GM21367 (cell line): ENCODE results near the gene CAPN10.
"Not testable (repeated sequence)": the region's sequence is repeated elsewhere in the genome, so short reads cannot be mapped to it uniquely, and the experiment has no call there.

Source experiments
- ATAC-seq: cut with Tn5 transposase; IDR thresholded peaks from one replicate; pipeline ENCODE4 v1.9.1; 2021; ENCODE audit not compliant: unreplicated experiment

The CAPN10 gene

DNA sequence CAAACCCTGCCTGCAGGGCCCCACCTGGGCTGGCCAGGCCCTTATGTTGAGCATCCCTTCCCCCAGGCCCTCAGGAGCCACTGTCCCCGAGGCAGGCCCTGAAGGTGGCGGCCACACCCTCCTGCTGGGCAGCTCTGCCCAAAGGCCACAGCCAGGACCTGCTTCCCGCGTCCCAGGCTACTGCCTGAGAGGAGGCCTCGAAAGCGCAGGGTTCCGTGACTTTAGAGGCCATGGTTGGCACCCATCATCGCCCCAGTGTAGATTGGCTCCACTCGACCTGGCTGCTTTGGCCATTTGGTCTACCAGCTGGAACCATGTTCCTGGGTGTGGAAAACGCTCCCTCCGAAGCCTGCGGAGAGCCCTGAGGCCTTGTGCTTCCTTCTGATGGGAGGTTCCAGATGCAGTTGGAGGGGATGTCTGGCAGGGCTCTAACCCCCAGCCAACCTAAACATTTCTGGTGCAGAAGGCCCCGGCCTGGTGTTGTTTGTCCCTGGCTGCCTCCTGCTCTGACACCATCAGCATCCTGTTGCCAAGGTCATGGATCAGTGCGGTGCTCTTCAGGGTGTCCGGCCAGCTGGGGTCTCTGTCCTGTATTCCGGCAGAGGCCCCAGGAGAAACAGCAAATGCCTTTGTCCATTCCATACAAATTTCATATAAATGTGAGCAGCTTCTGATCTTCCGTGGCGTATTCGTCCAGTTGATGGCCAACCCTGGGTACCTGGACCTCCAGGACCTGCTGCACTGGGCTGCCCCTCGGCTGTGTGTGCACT, 14.7 kb downstream of the CAPN10 start:
- ATAC-seq, result no peak

DNA sequence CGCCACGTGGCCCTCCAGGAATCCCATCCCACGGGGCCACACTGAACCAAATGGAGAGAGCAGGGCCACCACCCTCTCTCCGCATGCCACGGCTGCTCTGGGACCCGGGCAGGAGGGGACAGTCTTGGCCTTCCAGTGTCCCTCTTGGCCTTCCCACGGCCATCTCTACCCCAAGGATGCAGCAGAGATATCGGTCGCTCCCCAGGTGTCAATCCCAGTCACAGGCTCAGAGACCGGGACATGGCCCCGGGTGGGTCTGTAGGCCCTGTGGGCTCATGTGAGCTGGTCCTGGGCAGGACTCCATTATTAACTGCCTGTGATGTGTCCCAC, 15.3 kb downstream of the CAPN10 start:
- ATAC-seq, result no peak

DNA sequence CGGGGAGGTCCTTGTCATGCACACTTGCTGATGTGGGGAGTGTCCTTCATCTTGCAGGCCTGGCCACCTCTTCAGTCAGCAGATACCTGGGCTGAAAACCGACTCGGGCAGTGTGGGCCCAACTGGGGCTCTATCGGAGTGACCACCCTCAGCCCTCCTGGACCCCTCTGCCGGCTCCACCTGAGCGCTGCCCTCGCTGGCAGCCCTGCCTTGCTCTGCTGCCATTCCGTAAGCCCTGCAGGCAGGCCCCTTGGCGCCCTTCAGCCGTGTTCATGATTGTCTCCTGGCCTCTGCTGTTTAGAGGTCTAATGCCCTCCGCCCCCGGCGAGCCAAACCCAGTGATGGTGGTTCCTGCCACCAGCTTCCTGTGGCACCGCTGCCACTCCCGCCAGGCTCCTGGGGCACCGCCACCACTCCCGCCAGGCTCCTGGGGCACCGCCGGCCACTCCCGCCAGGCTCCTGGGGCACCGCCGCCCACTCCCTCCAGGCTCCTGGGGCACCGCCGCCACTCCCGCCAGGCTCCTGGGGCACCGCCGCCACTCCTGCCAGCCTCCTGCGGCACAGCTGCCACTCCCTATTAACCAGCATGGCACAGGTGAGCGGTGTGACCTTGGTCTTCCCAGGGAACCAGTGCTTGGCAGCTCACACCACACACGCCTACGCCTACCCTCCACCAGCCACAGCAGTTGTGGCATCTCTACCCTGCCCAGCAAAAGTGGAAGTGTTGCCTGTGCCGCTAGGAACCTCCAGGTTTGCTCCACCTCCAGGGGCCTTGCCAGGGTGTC, 15.9 kb downstream of the CAPN10 start:
- ATAC-seq, result no peak

DNA sequence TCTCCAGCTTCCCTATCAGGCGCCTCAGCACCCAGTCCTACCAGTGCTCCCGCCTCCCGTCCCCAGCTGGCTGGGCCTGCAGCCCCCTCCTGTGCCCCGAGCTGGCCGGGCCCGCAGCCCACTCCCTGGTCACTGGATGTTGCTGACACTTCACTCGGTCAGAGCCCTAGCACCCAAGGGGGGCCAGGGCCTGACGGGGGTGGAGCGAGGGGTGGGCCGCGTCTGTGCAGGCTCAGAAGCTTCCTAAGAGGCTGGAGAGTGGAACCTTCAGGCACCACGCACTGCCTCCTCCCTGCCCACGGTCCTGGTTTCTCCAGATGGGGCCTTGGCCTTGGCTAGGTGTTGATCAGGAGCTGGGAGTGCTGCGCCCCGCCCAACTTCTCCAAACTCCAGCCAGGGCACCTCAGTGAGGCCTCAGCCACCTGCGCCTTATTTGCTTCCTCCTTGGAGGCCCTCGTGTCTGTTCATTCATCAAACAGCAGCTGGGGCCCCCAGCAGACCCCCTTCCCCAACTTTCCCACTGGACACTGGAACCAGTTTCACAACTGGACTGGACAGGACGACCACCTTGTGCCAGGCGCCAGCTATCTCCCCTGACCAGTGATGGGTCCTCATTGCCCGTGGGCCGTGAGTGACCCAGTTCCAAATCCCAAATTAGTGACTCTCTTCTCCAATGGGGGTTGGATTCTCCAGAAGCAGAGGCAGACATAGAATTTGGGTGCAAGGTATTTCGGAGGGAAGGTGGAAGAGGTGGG, 16.7 kb downstream of the CAPN10 start:
- no peak for ATAC-seq

DNA sequence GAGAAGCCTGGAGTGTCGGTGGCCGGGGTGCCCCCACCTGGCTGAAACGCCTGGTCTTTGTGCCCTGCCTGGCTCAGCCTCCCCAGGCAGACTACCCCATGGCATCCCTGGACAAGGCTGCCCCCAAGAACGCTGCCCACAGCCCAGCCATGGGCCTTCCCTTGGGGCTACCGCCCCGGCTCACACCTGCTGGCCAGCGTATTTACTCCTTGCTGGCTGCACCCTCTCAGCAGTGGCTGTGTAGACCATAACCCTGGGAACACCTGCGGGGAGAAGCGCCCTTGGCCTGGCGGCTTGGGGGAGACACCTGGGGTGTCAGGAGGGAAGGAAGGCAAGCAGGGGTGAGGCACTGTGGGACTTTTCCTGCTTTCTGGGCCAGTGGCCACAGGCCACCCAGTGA, 17.3 kb downstream of the CAPN10 start:
- ATAC-seq, result no peak

DNA sequence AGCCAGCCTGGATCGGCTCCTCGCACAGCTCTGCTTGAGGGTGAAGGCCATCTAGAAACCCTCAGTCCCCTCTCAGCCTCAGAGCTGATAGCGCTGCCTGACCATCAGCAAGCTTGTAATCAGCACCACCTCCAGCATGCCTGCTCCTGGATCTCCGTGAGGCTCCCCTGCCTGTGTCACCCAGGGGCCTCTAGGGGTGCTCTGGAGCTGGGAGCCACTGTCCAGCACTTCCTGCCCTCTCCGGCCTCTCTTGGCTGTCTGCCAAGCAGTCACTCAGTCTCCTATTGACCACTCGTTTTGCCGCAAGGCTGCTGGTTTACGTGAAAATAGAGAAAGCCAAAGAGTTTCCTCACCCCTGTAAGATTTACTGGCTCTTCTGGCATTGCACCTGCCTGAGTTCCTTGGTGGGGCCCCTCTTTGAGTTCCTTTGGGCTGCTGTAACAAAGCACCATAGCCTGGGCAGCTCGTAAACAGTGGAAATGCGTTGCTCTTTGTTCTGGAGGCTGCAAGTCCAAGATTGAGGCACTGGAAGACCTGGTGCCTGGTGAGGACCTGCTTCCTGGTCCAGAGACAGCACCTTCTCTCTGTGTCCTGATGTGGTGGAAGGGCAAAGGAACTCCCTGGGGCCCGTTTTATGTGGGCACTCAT, 17.9 kb downstream of the CAPN10 start:
- no peak for ATAC-seq

DNA sequence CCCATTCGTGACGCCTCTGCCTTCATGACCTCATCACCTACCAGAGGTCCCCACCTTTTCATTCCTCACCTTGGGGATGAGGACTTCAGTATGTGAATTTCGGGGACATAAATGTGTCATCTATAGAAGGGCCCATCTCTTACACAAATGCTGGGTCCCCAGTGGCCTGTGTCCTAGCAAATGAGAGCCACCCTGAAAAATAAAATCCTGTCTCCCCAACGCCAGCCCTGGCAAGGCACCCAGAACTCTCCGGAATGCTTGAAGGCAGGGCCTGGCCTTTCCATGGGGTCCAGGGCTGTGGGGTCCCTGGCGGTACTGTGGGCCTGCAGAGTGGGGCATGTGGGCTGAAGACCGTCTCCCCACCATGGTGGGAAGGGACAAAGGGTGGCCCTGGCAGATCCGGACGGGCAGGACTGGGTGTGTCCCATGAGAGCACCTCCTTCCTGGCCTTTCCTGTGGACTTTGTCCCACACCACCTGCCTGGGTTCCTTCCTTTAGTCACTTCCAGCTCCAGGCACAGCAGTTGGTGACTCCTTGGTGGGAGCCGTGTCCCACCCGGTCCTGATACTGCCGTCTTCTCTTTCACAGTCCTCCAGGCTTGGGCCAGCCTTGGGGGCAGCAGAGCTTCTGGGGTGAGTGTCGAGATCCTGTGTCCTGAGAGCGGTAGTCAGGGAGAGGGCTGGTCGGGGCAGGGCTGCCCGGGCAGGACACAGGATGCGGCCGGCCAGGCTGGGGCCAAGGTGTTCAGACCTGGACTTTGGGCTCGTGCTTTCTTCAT, 18.6 kb downstream of the CAPN10 start:
- ATAC-seq, result no peak

DNA sequence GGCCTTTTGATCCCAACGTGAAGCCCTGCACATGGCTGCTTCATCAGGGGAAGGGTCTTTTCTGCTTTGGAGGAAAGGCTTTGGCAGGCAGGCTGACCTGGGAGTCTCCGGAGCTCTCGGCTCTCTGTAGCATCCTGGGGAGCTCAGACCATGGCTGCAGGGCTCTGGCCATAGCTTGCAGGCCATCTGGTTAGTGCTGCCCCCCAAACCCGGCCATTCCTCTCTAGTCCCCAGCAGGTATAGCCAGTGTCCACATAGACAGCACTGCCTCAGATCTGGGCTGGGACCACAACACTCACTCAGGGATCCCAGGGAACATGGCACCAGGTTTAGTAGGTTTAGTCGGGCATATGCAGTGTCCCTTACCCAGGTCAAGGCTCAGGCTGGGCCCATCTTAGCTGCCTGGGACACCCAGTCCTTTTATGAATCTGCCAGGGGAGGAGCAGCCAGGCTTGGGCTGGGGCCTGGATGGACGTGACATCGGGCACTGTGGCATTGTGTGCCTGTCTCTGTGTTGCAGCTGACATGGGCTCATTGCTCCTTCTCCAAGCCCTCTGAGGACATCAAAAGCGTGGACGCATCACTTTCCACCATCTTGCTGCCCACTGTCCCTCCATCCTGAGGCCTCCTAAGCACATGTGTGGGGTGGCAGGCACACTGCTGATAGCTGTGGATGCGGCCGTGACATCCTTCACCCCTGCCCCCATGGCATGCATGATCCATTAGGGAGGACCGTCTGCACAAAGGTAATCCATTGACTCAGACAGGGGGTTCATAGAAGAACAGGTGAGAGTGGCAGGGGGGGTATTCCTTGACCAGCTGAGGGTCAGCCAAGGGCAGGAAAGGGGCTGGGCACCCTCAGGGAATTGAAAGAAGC, 19.6 kb downstream of the CAPN10 start:
- ATAC-seq, result no peak

DNA sequence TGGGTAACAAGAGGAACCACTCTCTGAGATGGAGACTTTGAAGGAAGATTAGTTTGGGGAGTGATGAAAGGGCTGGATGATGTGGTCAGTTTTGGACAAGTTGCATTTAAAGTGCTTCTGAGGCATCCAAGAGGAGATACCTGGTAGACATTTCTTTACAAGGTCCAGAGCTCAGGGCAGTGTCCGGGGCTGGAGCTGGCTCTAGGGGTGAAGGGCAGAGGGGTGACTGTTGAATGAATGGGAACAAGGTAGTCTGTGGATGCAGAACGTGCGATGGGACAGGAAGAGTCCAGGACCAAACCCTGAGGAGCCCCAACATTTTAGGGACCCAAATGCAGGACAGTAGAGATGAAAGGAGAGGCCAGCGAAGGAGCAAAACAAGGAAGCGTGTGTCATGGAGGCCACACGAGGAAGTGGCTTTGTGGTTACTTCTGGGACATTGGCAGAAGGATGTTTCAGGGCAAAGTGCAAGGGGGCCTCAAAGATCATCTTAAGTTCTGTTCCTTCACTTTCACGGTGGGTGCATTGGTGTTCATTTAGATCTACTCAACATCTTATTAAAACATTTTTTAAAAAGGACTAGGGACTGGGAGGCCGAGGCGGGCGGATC, 25.2 kb downstream of the CAPN10 start:
- no peak for ATAC-seq

DNA sequence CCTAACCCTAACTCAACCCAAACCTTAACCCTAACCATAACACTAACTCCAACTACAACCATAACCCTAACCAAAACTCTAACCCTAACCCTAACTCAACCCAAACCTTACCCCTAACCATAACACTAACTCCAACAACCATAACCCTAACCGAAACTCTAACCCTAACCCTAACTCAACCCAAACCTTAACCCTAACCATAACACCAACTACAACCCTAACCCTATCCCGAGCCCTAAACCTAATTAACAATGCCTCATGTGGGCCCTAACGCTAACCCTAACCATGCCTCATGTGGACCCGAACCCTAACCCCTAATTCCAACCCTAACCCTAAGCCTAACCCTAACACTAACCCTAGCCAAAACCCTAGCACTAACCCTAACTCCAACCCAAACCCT, 27.2 kb downstream of the CAPN10 start:
- ATAC-seq, result no peak

DNA sequence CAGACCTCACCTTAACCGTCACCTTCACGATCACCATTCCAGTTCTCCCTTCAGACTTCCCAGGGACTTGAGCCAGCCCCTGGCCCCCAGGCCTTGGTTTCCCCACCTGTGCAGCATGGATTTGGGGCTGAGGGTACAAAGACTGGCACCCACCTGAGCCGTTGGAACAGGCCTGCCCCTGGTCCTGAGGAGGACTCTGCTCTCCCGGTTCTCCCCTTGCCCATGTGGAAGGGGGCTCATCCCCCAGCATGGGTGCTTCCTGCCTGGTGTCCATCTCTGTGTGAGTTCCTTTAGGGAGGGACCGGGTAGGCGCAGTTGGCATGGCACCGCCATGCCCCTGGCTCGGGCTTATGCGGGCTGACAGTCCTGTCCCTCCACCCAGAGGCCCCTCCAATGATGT, 27.9 kb downstream of the CAPN10 start:
- ATAC-seq, result no peak

DNA sequence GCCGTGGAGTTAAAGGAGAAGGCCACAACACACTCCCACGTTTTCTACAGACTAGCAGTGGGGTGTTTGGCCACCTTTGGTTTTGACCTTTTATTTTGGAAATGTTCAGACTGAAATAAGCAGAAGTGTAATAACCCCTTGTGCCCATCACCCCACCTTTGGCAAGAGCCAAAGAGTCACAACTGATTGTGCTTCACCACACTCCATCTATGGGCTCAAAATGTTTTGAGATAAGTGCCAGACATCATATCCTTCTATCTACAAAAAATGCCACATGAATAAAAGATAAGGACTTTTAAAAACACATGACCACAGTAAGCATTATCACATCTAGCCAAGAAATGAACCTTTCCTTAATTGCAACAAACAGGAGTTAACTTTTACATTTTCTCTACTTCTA, 28.9 kb downstream of the CAPN10 start:
- no peak for ATAC-seq

DNA sequence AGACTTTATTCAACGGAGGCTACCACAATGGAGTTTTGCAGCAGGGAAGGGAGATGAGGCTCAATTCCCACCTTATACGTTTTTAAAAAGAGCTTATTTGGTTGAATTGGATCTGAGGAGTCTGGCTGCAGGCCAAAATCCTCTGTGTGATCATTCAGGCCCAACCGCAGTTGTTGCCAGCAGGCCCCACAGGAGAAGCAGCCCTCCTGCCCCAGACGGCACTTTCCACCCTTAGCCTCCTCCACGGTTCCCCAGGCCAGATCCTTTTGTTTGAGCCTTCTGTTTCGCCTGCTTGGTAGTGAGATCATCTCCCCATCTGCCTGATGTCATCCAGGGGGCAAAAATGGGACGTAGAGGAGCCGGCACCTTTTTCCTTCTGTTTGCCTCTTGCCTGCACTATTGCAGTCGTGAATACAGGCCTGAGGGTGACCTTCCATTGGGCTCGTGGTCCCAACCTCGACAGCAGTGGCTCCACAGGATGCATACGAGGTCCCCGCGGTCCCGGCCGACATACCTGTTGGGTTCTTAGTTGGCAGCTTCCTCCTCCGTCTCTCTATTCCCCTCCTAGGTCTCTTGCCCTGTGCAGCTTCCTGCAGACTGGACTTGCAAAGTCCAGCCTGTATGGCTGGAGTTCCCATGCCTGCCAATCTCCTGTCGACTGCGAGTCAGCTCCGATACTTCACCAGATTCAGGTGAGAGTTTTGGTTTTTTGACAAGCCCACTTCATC, 29.4 kb downstream of the CAPN10 start:
- ATAC-seq, result no peak

DNA sequence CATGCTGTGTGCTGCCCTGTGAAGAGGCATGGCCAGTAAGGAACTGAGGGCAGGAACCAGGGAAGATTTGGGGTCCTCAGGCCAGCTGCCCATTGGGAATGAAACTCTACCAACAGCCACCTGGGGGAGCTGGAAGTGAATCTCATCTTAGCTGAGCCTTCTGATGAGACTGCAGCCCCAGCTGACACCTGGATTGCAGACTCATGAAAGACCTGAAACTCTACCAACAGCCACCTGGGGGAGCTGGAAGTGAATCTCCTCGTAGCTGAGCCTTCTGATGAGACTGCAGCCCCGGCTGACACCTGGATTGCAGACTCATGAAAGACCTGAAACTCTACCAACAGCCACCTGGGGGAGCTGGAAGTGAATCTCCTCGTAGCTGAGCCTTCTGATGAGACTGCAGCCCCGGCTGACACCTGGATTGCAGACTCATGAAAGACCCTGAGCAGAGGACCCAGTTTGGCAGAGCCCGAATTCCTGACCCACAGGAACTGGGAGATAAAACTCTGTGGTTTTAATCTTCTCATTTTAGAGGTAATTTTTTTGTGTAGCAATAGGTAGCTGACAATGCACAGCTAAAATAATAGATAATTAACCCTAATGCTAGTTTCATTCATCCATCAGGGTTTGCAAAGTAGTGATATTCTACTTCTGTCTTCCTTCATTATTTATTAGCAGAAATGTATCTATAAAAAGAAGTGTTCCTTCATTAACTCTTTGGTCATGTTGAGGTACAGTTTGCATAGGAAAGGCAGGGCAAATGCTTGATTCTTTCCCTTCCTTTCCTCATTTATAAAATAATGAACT, 30.5 kb downstream of the CAPN10 start:
- not testable (repeated sequence) for ATAC-seq

DNA sequence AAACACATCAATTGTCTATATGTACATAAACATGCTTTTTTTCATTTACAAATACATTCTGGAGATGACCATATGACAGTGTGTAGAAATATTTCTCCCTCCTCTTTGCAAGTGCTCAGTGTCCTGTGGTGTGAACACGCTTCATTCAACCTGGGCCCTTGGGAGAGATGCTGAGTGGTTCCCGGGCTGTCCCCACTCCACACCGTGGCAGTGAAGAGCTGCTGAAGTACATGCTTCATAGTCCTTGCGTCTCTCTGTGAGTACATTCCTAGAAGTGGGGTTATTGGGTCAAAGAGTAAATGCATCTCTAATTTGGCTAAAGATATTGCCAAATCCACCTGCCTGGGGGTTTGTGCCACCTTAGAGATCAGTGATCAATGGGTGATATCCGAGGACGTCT, 32.2 kb downstream of the CAPN10 start:
- ATAC-seq, result no peak

DNA sequence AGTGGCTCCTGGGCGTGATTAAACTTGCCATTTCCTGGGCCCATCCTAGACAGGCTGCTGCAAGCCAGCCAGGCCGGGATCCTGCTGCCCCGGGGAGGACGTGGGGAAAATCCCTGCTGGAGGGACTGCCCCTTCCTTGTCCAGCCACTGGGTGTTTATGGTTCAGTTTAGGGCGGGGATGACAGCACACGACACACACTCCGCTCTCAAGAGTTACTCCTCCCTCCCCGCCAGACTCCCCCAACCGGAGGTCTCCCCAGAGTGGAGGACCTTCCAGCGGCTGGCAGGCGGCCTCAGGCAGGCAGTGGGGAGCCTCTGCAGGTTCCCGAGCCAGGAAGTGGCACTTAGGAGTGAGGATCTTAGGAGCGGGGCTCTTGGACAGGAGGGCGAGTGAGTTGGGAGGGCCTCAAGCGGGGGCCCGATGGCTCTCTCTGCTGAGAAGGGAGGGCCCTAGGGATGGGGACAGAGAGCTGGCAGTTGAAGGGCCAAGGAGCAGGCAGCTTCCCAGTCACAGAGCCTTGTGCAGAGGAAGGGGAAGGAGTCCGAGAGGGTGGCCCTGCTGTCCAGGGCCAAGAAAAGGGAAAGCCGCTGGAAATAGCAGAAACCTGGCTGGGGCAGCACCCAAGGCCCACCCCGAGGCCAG, 33.1 kb downstream of the CAPN10 start:
- ATAC-seq, result no peak

DNA sequence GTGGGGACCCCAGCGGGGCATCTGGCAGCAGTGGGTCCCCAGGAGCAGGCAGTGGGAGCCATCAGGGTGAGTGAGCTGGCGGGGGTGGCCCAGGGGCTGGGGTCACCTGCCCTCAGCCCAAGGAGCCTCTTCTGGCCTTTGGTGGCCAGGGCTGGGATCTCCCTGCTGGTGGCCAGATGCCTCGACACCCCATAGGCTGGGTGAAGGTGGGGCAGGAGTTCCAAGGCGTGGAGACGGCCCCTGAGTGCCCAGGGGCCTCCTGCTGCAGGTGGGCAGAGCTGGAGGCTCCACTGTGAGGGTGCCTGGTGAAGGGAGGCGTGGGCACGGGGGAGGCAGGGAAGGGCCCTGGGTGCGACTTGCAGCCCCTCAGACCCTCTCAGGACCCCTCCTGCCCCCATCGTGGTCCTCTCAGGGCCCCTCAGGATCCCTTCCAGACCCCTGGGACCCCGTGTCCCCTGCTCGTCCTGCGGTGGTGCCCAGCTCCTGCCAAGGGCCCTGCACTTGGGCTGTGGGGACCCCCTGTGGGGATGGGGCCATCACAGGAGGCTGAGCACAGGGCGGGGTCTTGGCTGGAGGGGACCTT, 33.7 kb downstream of the CAPN10 start:
- no peak for ATAC-seq
